Left cardiac atrium (tissue), 4 donors: Measurements from ENCODE around the gene PDE3A. TPM values are rescaled to one million over a fixed set of nuclear protein-coding genes. Genes with fewer than 3 reads are reported as not detected.

Source experiments
- ATAC-seq, 2 donors: fragments of 200-7000 bp; cut with Tn5 transposase; one replicate each; pipeline ENCODE4 v1.9.1; 2020; ENCODE audit warnings: mild to moderate bottlenecking in 2 of 2, moderate library complexity in 2 of 2
- DNase-seq: peaks from one replicate; pipeline ENCODE4 v3.0.0-alpha.2; 2020
- intact Hi-C, 2 donors: fragments of 100-400 bp; cut with DNase I; formaldehyde crosslinking; loops; one replicate each; pipeline versions ENCODE4 v1.14.1 to v1.15.1; 2022 to 2023
- total RNA-seq, 2 donors: library from RNA; stranded (reverse); fragmentation: NEBNext Ultra II Directional; extraction: Animal tissue kit (Norgen Biotek cat#: 25700); gene quantifications; one replicate each; pipeline ENCODE4 v1.2.1, GENCODE V29; 2021
- donor health status: DM: no; HTN: yes; CAD: no.
- donor health status: DM: no; HTN: yes; CAD: no; lungs with severe emphysema.
- donor health status: DM: yes; HTN: yes; CAD: no.
- donor health status: Dilated cardiomyopathy.

Gene PDE3A
- total RNA-seq, 2 donors from 2014 or later = 66.8 to 157 TPM

GRCh38 chr12:20475542-20475941 lies 107.2 kb downstream of the PDE3A start:
- DNase-seq = no peak
- intact Hi-C loops = no loop called here
- no peak for ATAC-seq

GRCh38 chr12:20476551-20476950 lies 108.2 kb downstream of the PDE3A start:
- intact Hi-C loops = no loop called here
- DNase-seq (no peak), ATAC-seq (no peak)

GRCh38 chr12:20477255-20477654 lies 108.9 kb downstream of the PDE3A start:
- DNase-seq (no peak), ATAC-seq (no peak)
- intact Hi-C loops = no loop called here

- no peak for DNase-seq
Measured at GRCh38 chr12:20477672-20478071, 109.3 kb downstream of the PDE3A start.

GRCh38 chr12:20482491-20483054 lies 114.2 kb downstream of the PDE3A start:
- ATAC-seq (no peak), DNase-seq (no peak)
- intact Hi-C loops = no loop called here

More at GRCh38 chr12:20477672-20478071, 109.3 kb downstream of the PDE3A start:
- ATAC-seq = peak; percentile 56 to 59
- intact Hi-C loops = no loop called here

GRCh38 chr12:20483776-20484175 lies 115.4 kb downstream of the PDE3A start:
- DNase-seq (no peak), ATAC-seq (peak in 1 of 2 donors; percentile 55)
- intact Hi-C loops = no loop called here

GRCh38 chr12:20486233-20486632 lies 117.9 kb downstream of the PDE3A start:
- intact Hi-C loops = no loop called here
- DNase-seq (no peak), ATAC-seq (peak in 1 of 2 donors; percentile 21)

GRCh38 chr12:20487519-20487918 lies 119.2 kb downstream of the PDE3A start:
- intact Hi-C loops = no loop called here
- DNase-seq (no peak), ATAC-seq (no peak)

GRCh38 chr12:20489645-20490044 lies 121.3 kb downstream of the PDE3A start:
- ATAC-seq = no peak
- intact Hi-C loops = no loop called here
- no peak for DNase-seq

GRCh38 chr12:20490213-20490612 lies 121.9 kb downstream of the PDE3A start:
- ATAC-seq (no peak), DNase-seq (no peak)
- intact Hi-C loops = no loop called here

GRCh38 chr12:20491290-20491689 lies 123.0 kb downstream of the PDE3A start:
- ATAC-seq (no peak), DNase-seq (no peak)
- intact Hi-C loops = no loop called here

GRCh38 chr12:20492251-20492760 lies 124.0 kb downstream of the PDE3A start:
- DNase-seq = no peak
- peak in 1 of 2 donors; percentile 78 for ATAC-seq
- intact Hi-C loops = no loop called here

GRCh38 chr12:20493934-20494333 lies 125.6 kb downstream of the PDE3A start:
- intact Hi-C loops = no loop called here
- DNase-seq (no peak), ATAC-seq (no peak)

- no peak for DNase-seq
- intact Hi-C loops = no loop called here
Measured at GRCh38 chr12:20494851-20495250, 126.5 kb downstream of the PDE3A start.

GRCh38 chr12:20495997-20496396 lies 127.7 kb downstream of the PDE3A start:
- ATAC-seq = no peak
- no peak for DNase-seq
- intact Hi-C loops = no loop called here

More at GRCh38 chr12:20494851-20495250, 126.5 kb downstream of the PDE3A start:
- ATAC-seq = no peak

- intact Hi-C loops = no loop called here
- DNase-seq (no peak), ATAC-seq (no peak)
Measured at GRCh38 chr12:20497707-20498106, 129.4 kb downstream of the PDE3A start.

- intact Hi-C loops = no loop called here
- DNase-seq = no peak
- ATAC-seq = no peak
Measured at GRCh38 chr12:20501958-20502357, 133.6 kb downstream of the PDE3A start.

GRCh38 chr12:20503858-20504257 lies 135.5 kb downstream of the PDE3A start:
- ATAC-seq (no peak), DNase-seq (no peak)
- intact Hi-C loops = no loop called here

- intact Hi-C loops = no loop called here
- DNase-seq (no peak), ATAC-seq (peak in 1 of 2 donors; percentile 19)
Measured at GRCh38 chr12:20505056-20505455, 136.7 kb downstream of the PDE3A start.

GRCh38 chr12:20507056-20507455 lies 138.7 kb downstream of the PDE3A start:
- ATAC-seq = no peak

GRCh38 chr12:20507711-20508110 lies 139.4 kb downstream of the PDE3A start:
- DNase-seq (no peak), ATAC-seq (peak in 1 of 2 donors; percentile 19)
- intact Hi-C loops = no loop called here

More at GRCh38 chr12:20507056-20507455, 138.7 kb downstream of the PDE3A start:
- intact Hi-C loops = no loop called here
- DNase-seq = no peak
